WTC11 (cell line): ENCODE measurements around the gene PAAF1.

ENCODE experiments used
- ATF1 ChIP-seq: sonication (generic); formaldehyde crosslinking; IDR thresholded peaks from 2 replicates; pipeline ENCODE4 v1.8.1; 2023; ENCODE audit warnings: mild to moderate bottlenecking, moderate library complexity, missing genetic modification reagents
- CREB1 ChIP-seq: sonication (generic); formaldehyde crosslinking; IDR thresholded peaks from 2 replicates; pipeline ENCODE4 v1.8.0; 2023; ENCODE audit warnings: mild to moderate bottlenecking, missing genetic modification reagents
- CTCF ChIP-seq: fragments of 200-600 bp; IDR thresholded peaks from 2 replicates; pipeline ENCODE4 v1.8.0; 2022; ENCODE audit warnings: antibody characterized with exemption
- MAX ChIP-seq: sonication (generic); formaldehyde crosslinking; IDR thresholded peaks from 2 replicates; pipeline ENCODE4 v1.8.0; 2022; ENCODE audit warnings: mild to moderate bottlenecking, missing genetic modification reagents
- RELA ChIP-seq: sonication (generic); formaldehyde crosslinking; IDR thresholded peaks from 2 replicates; pipeline ENCODE4 v1.8.1; 2022; ENCODE audit warnings: missing genetic modification reagents, mild to moderate bottlenecking, borderline replicate concordance
- SP1 ChIP-seq: sonication (generic); formaldehyde crosslinking; conservative IDR thresholded peaks from 2 replicates; pipeline ENCODE4 v1.8.1; 2022; ENCODE audit warnings: missing genetic modification reagents
- TP53 ChIP-seq: sonication (generic); formaldehyde crosslinking; IDR thresholded peaks from 2 replicates; pipeline ENCODE4 v1.8.1; 2023; ENCODE audit warnings: mild to moderate bottlenecking, missing genetic modification reagents
- ZNF138 ChIP-seq: sonication (generic); formaldehyde crosslinking; conservative IDR thresholded peaks from 2 replicates; pipeline ENCODE4 v1.8.1; 2022; ENCODE audit warnings: mild to moderate bottlenecking, moderate library complexity, missing genetic modification reagents

- TF ChIP-seq TP53 (CRISPR knock-in tag) (no peak), ZNF138 (no peak), MAX (CRISPR knock-in tag) (no peak), CTCF (no peak), SP1 (no peak), CREB1 (CRISPR knock-in tag) (no peak), ATF1 (CRISPR knock-in tag) (no peak), RELA (CRISPR knock-in tag) (no peak)
Observed at GRCh38 chr11:73838443-73839122, 38.2 kb upstream of the PAAF1 start.
